Mesodermal cell (in vitro differentiated cells): ENCODE results near the gene SACM1L.

Experiments
- H3K27ac ChIP-seq: 2 replicates; pipeline ENCODE4 v1.7.0; 2013; ENCODE audit warnings: mild to moderate bottlenecking, low read depth, low read length, moderate library complexity; ENCODE audit not compliant: severe bottlenecking
- H3K36me3 ChIP-seq: 2 replicates; pipeline ENCODE4 v1.7.1; 2013; ENCODE audit warnings: mild to moderate bottlenecking, low read length, moderate library complexity; ENCODE audit not compliant: control insufficient read depth, insufficient read depth
- H3K4me1 ChIP-seq: one replicate; pipeline ENCODE4 v1.7.1; 2013; ENCODE audit warnings: mild to moderate bottlenecking, low read length; ENCODE audit not compliant: insufficient read depth, control insufficient read depth, poor library complexity, severe bottlenecking
- H3K4me3 ChIP-seq: 2 replicates; pipeline ENCODE4 v1.7.0; 2013; ENCODE audit warnings: low read length, control low read depth, mild to moderate bottlenecking; ENCODE audit not compliant: insufficient read depth, poor library complexity, severe bottlenecking; ENCODE audit errors: extremely low read depth
- H3K9me3 ChIP-seq: 2 replicates; pipeline ENCODE4 v1.7.1; 2013; ENCODE audit warnings: mild to moderate bottlenecking, low read length, moderate library complexity; ENCODE audit not compliant: control insufficient read depth
- WGBS, 2 experiments: methylation state at CpG; one replicate each; pipeline ENCODE4 v1.1.5; 2013; ENCODE audit warnings: missing lambda C conversion rate in 2 of 2; ENCODE audit not compliant: insufficient coverage in 2 of 2; 5-methylcytosine and 5-hydroxymethylcytosine counted together

SACM1L gene

DNA sequence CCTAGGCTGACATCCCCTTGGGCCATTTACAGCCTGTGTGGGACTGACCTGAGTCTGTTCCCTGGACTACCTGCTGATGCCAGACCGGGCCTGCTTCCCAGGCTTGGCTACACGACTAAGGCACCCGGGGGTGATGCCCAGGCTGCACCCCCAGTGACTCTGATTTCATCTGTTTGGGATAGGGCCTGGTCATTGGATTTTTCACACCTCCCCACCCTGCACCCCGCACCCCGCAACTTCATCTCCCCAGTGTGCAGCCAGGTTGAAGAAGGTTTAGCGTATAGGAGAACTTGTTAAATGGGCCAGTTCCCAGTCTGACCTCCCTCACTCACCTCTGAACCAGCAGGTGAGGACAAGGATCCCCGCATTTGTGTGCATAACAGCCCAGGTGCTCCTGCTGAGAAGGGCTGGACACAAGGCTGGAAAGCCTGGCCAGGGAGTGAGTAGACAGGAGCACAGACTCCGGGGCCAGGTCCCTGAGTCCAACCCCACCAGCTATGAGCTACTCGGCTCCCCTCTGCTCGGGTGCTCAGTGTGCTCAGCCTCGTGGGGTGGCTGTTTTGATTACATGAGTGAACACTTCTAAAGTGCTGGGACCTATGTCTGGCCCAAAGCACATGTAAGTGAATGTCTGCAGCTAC lies 88.7 kb downstream of the SACM1L start:
- H3K27ac ChIP-seq, result no peak overlapping the region
- 89 to 92% methylated on average over 7 to 8 of the region's 11 CpGs for WGBS, 2 experiments
- H3K9me3 ChIP-seq, result no peaks in the 10 kb centered on the region
- H3K4me1 ChIP-seq, result no peaks in the 10 kb centered on the region
- H3K4me3 ChIP-seq, result no peak overlapping the region
- H3K36me3 ChIP-seq, result no peaks in the 10 kb centered on the region

- Histone ChIP-seq H3K4me1 (no peaks in the 10 kb centered on the region), H3K9me3 (no peaks in the 10 kb centered on the region), H3K36me3 (no peaks in the 10 kb centered on the region), H3K27ac (no peak overlapping the region), H3K4me3 (no peak overlapping the region)
- WGBS, 2 experiments, result 90 to 93% methylated on average over 2 to 3 of the region's 3 CpGs
Observed at GRCh38 chr3:45778761-45779201, 89.6 kb downstream of the SACM1L start.

DNA sequence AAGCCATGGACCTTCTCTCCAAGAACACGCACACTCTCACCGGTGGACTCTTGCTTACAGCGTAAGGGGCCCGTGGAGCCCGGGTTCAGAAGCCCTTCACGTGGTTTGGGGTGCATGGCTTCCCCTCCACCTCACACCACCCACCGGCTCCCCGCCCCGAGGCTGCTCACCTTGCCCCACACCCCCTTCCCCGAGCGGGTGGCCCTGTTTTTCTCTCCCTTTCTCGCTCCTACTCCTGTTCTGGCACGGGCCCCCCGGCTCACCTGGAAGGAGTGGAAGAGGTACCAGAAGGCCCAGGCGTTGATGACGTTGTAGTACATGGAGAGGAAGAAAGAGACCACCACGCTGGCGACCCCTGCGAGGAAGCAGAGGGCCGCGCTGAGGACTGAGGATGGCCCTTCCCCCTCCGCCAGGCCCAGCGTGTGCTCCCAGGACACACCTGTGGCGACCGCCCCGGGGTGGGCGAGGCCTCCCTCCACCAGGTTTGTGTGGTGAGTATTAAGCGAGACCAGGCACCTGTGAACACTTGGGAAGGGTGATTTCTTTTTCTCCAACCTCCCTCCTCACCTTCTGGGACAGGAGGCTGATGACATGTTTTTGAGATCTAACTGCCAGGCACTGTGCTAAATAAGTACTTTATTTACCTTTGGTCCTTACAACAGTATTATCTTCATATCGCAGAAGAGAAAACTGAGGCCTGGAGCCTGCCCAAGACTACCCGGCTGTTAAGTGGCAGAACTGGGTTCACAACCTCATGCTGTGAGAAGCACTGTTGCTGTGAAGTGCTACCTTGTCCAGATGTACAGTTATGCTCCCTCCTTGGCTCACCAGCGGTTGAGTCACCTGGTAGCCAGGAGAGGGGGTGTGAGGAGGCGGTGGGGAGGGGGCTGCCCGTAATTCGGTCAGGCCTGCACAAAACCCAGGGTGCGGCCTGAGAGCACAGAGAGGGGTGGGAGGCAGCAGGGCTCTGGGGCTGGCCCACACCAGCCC lies 90.8 kb downstream of the SACM1L start:
- Histone ChIP-seq H3K9me3 (no peaks in the 10 kb centered on the region), H3K4me1 (no peaks in the 10 kb centered on the region), H3K27ac (no peak overlapping the region), H3K36me3 (no peaks in the 10 kb centered on the region), H3K4me3 (no peak overlapping the region)
- 93 to 94% methylated on average over 15 to 18 of the region's 35 CpGs for WGBS, 2 experiments

GRCh38 chr3:45781271-45781670 lies 92.1 kb downstream of the SACM1L start:
- WGBS, 2 experiments, result 93 to 95% methylated on average over 2 to 4 of the region's 5 CpGs
- no peak overlapping the region for H3K27ac ChIP-seq
- H3K36me3 ChIP-seq, result no peaks in the 10 kb centered on the region
- no peaks in the 10 kb centered on the region for H3K9me3 ChIP-seq
- no peaks in the 10 kb centered on the region for H3K4me1 ChIP-seq
- no peak overlapping the region for H3K4me3 ChIP-seq

DNA sequence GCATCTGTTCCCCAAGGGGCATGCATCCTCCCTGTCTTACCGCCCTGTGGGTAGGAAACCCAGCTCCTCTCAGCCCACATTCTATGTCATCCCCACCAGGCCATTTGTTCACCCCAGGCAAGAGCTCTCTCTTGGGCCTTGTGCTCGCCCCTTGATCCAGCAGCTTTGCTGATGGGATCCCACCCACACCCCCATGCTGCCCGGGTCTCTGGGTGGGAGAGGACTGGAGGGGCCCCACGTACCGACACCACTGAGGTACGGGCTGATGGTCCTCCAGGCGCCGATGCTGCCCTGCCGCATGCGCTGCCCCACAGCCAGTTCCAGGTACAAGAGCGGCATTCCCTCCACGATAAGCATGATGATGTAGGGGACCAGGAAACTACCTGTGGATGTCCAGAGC lies 92.6 kb downstream of the SACM1L start:
- H3K4me1 ChIP-seq, result no peaks in the 10 kb centered on the region
- 88 to 97% methylated on average over 8 of the region's 12 CpGs for WGBS, 2 experiments
- no peaks in the 10 kb centered on the region for H3K36me3 ChIP-seq

DNA sequence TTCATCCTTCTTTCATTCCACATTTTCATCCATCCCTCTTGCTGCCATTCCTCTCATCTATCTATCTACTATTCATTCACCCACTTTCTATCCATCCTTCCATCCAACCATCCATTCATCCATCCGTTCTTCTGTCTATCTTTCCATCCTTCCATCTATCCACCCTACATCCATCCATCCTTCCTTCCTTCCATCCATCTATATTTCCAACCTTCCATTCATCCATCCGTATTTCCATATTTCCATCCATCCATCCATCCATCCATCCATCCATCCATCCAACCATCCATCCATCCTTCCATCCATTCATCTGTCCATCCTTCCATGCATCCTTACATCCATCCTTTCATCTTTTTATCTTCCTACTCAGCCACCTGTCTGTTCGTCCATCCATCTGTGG lies 93.2 kb downstream of the SACM1L start:
- Histone ChIP-seq H3K9me3 (no peaks in the 10 kb centered on the region), H3K4me1 (no peaks in the 10 kb centered on the region), H3K27ac (no peak overlapping the region), H3K4me3 (no peak overlapping the region), H3K36me3 (no peaks in the 10 kb centered on the region)
- WGBS, 2 experiments, result 65 to 82% methylated on average over 3 of the region's 3 CpGs

More for the DNA sequence above, 92.6 kb downstream of the SACM1L start:
- Histone ChIP-seq H3K4me3 (no peak overlapping the region), H3K27ac (no peak overlapping the region), H3K9me3 (no peaks in the 10 kb centered on the region)

DNA sequence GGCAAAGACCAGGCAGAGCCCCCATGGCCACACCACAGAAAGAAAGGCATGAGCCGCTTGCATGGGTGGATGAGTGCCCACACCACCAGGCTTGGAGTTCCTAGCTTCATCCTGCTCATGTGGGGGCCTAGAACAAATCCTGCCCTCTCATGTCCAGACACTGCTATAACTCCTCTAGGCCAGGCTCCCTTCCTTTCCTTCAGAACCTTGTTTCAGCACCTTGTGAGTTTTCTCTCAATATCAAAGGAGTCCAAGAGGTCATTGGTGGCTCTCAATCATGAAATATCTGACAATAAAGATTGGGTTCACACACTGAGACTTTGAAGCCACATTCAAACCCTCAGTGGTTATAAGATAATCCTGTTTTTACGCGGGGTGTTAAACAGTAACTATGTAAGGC lies 94.5 kb downstream of the SACM1L start:
- no peak overlapping the region for H3K27ac ChIP-seq
- no peaks in the 10 kb centered on the region for H3K4me1 ChIP-seq
- H3K4me3 ChIP-seq, result no peak overlapping the region
- H3K9me3 ChIP-seq, result no peaks in the 10 kb centered on the region
- 90 to 97% methylated on average over 1 to 3 of the region's 3 CpGs for whole genome bisulfite sequencing, 2 experiments
- no peaks in the 10 kb centered on the region for H3K36me3 ChIP-seq

- no peaks in the 10 kb centered on the region for H3K4me1 ChIP-seq
- WGBS, 2 experiments, result 100% methylated on average over 2 of the region's 3 CpGs; no CpG with 5 or more reads in 1 of the 2 experiments
- H3K27ac ChIP-seq, result no peak overlapping the region
- H3K9me3 ChIP-seq, result no peaks in the 10 kb centered on the region
- no peaks in the 10 kb centered on the region for H3K36me3 ChIP-seq
- H3K4me3 ChIP-seq, result no peak overlapping the region
Observed at GRCh38 chr3:45785605-45786150, 96.5 kb downstream of the SACM1L start.

- Histone ChIP-seq H3K36me3 (no peaks in the 10 kb centered on the region), H3K27ac (no peak overlapping the region), H3K4me3 (no peak overlapping the region), H3K9me3 (no peaks in the 10 kb centered on the region), H3K4me1 (no peaks in the 10 kb centered on the region)
- 69 to 77% methylated on average over 3 to 4 of the region's 4 CpGs for WGBS, 2 experiments
Observed at GRCh38 chr3:45786801-45787495, 97.8 kb downstream of the SACM1L start.

- WGBS, 2 experiments, result 100% methylated on average over 1 of the region's 2 CpGs; no CpG with 5 or more reads in 1 of the 2 experiments
- H3K4me1 ChIP-seq, result no peaks in the 10 kb centered on the region
- no peak overlapping the region for H3K4me3 ChIP-seq
- no peak overlapping the region for H3K27ac ChIP-seq
- no peaks in the 10 kb centered on the region for H3K9me3 ChIP-seq
- H3K36me3 ChIP-seq, result no peaks in the 10 kb centered on the region
Observed at GRCh38 chr3:45787551-45787950, 98.4 kb downstream of the SACM1L start.
